Measurements from ENCODE around the gene MACIR.

DNA sequence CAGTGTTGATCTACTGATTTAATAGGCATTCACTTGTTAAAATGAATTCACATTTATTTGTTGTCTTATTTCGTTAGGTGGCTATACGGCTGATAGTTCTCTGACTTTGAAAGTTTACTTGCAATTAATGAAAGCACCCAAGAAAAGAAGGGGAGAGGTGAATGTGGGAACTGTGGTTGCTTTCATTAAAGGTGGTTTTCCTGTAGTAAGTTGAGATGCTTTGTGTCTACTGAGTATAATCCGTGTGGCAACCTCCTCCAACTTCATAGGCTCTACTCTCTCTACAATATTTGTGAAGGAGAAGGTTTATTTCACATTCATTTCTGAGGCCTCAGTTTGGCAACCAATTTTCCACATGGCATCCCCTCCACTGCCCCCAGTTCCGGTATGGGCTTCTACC, 12.8 kb upstream of the MACIR start:
- no peak for TF ChIP-seq ZNF12 (CRISPR knock-in tag; IDR thresholded peaks at IDR 0.05)
- TF ChIP-seq MTF2 (CRISPR knock-in tag; IDR thresholded peaks at IDR 0.05; ENCODE audit: borderline replicate concordance), result no peak
- TF ChIP-seq SNAPC2 (CRISPR knock-in tag; IDR thresholded peaks at IDR 0.05), result no peak
- no peak for TF ChIP-seq FOXO1 (CRISPR knock-in tag; IDR thresholded peaks at IDR 0.05)
- TF ChIP-seq CREB1 (IDR thresholded peaks at IDR 0.05), result no peak
- TF ChIP-seq CREB1 (CRISPR knock-in tag; IDR thresholded peaks at IDR 0.05), result no peak
- TF ChIP-seq POLR2A (IDR thresholded peaks at IDR 0.05; ENCODE audit: insufficient read depth in 1 of 2, low read depth in 2 of 2, low read length in 2 of 2), result no peak
- TF ChIP-seq ETS1 (CRISPR knock-in tag; IDR thresholded peaks at IDR 0.05), result no peak
- TF ChIP-seq, protein P1, sequence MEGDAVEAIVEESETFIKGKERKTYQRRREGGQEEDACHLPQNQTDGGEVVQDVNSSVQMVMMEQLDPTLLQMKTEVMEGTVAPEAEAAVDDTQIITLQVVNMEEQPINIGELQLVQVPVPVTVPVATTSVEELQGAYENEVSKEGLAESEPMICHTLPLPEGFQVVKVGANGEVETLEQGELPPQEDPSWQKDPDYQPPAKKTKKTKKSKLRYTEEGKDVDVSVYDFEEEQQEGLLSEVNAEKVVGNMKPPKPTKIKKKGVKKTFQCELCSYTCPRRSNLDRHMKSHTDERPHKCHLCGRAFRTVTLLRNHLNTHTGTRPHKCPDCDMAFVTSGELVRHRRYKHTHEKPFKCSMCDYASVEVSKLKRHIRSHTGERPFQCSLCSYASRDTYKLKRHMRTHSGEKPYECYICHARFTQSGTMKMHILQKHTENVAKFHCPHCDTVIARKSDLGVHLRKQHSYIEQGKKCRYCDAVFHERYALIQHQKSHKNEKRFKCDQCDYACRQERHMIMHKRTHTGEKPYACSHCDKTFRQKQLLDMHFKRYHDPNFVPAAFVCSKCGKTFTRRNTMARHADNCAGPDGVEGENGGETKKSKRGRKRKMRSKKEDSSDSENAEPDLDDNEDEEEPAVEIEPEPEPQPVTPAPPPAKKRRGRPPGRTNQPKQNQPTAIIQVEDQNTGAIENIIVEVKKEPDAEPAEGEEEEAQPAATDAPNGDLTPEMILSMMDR (CRISPR knock-in tag; IDR thresholded peaks at IDR 0.05), result no peak
- TF ChIP-seq TCF12 (IDR thresholded peaks at IDR 0.05), result no peak
- no peak for TF ChIP-seq TCF12 (CRISPR knock-in tag; IDR thresholded peaks at IDR 0.05)
- no peak for TF ChIP-seq STAT6 (CRISPR knock-in tag; IDR thresholded peaks at IDR 0.05; ENCODE audit: borderline replicate concordance)
- no peak for TF ChIP-seq RAD21 (CRISPR knock-in tag; IDR thresholded peaks at IDR 0.05)
- TF ChIP-seq, protein P2, sequence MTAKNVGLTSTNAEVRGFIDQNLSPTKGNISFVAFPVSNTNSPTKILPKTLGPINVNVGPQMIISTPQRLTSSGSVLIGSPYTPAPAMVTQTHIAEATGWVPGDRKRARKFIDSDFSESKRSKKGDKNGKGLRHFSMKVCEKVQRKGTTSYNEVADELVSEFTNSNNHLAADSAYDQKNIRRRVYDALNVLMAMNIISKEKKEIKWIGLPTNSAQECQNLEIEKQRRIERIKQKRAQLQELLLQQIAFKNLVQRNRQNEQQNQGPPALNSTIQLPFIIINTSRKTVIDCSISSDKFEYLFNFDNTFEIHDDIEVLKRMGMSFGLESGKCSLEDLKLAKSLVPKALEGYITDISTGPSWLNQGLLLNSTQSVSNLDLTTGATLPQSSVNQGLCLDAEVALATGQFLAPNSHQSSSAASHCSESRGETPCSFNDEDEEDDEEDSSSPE (CRISPR knock-in tag; IDR thresholded peaks at IDR 0.05), result no peak
- no peak for TF ChIP-seq ZNF850 (CRISPR knock-in tag; conservative IDR thresholded peaks at IDR 0.05)
- no peak for TF ChIP-seq POLR2AphosphoS5 (IDR thresholded peaks at IDR 0.05; ENCODE audit: low read depth, low read length)

Data from HepG2 (cell line).